HG03558 (cell line): ENCODE data around the gene SMG6.
"Not testable (repeated sequence)": the region's sequence is repeated elsewhere in the genome, so short reads cannot be mapped to it uniquely, and the experiment has no call there.

Experiments used
- ATAC-seq: cut with Tn5 transposase; IDR thresholded peaks from one replicate; pipeline ENCODE4 v1.9.1; 2021; ENCODE audit warnings: moderate number of reproducible peaks; ENCODE audit not compliant: unreplicated experiment; ENCODE audit errors: extremely low read depth

Gene SMG6

GRCh38 chr17:2157081-2157480 lies 146.5 kb downstream of the SMG6 start:
- no peak for ATAC-seq

- no peak for ATAC-seq
These were observed 146.9 kb downstream of the SMG6 start for GRCh38 chr17:2156666-2157065.

DNA sequence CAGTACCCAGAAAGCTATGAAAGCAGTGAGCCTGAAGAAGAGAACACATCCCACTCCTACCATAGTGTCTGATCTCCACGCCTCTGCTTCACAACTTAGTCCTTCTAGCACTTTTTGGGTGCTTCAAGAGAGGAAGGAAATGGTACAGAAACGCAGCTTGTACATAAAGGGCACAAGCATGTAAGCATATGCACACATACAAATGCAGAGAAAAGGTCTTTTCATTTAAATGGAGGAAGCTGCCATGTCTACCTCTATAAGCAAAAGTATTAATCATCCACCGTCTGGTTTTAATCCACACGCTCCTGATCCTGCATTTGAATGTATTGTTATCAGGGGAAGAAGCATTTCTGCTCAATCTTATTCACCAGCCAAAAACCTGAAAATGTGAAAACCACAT lies 148.0 kb downstream of the SMG6 start:
- no peak for ATAC-seq

DNA sequence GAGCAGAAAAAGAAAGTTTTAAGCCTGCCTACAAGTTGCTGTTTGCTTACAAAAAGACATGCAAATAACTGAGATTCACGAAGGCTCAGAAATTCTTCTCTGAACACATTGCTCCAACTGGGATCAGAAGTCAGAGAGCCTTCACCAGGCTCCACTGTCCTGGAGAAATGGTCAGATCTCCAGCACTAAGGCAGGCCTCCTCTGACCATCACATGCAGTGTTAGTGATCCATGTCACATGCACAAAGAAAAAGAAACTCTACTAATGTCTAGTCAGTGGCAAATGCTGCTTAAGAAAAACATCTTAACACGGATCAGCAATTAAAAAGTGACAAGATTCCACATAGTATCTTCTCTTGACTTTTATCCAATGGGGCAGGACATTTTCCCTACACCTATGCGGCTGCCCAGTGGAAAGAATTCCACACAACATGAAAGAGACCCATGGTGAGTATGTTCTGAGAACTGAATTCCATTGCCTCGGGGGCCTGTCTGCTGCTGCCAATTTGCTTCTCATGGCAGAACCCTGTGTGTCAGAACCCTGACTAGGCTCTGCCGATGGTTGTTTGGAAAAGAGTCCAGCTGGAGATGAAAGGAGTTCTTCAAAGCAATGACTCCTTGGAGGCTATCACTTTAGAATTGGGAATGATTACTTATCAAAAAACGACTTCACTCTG lies 152.1 kb downstream of the SMG6 start:
- no peak for ATAC-seq

DNA sequence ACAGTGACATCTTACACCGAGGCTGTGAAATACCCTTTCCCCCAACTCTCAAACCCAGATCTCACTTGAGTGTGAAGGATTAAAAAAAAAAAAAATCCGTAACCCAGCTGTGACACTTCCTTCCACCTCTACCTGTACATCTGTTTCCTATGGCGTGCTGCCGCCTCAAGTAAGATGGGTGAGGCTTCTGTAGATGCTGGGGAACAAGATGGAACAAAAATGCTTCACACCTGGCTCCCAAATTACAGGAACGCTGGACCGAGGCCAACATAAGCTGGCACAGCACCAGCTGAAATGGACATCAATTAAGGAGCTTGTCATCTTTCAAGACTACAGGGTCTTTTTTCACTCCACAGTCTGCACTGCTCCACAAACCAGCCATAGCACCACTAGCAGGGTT lies 152.8 kb downstream of the SMG6 start:
- no peak for ATAC-seq

GRCh38 chr17:2149934-2150333 lies 153.7 kb downstream of the SMG6 start:
- no peak for ATAC-seq

DNA sequence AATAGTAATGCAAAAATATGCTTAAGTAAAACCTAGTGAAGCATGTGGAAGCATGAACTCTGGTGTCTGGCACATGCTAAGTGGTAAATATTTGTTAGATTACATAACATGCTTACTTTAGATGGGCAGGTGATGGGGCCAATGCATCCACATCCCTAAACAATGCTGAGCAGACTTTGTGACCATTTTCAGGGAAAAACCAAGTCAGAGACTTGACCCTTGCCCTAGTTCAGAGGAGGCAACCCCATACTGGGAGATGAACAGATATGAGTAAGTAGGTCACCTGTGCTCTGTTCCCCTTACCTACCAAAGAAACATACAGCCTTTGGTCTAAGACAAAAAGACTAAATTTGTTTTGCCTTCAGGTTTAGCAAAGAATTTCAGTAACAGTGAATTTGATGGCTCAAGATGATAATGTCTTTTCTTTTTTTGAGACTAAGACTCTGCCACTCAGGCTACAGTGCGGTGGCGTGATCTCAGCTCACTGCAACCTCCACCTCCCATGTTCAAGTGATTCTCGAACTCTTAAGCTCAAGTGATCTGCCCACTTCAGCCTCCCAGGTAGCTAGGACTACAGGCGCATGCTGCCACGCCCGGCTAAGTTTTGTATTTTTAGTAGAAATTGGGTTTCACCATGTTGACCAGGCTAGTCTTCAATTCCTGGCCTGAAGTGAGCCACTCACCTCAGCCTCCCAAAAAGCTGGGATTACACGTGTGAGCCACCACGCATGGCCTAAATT lies 157.3 kb downstream of the SMG6 start:
- ATAC-seq, result no peak

- no peak for ATAC-seq
These were observed 158.9 kb downstream of the SMG6 start for GRCh38 chr17:2144701-2145100.

DNA sequence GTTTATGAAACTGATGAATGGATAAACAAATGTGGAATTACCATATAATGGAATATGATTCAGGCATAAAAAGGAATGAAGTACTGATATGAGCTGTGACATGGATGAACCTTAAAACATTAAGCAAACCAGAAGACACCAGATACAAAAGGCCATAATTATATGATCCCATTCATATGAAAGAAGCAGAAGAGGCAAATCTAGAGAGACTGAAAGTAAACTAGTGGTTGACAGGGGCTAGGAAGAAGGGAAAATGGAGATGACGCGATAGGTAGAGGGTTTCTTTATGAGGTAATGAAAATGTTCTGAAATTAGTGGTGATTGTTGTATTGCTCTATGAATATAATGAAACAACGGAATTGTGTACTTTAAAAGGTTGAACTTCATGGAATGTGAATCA lies 160.3 kb downstream of the SMG6 start:
- ATAC-seq, result no peak

DNA sequence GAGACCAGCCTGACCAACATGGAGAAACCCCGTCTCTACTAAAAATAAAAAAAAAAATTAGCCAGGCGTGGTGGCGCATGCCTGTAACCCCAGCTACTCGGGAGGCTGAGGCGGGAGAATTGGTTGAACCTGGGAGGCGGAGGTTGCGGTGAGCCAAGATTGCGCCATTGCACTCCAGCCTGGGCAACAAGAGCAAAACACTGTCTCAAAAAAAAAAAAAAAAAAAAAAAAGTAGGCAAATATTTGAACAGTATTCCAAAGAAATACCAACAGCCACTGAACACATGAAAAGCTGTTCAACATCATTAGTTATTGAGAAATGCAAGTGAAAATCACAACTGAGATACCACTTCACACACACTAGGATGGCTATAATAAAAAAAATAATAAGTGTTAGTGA lies 160.9 kb downstream of the SMG6 start:
- not testable (repeated sequence) for ATAC-seq

DNA sequence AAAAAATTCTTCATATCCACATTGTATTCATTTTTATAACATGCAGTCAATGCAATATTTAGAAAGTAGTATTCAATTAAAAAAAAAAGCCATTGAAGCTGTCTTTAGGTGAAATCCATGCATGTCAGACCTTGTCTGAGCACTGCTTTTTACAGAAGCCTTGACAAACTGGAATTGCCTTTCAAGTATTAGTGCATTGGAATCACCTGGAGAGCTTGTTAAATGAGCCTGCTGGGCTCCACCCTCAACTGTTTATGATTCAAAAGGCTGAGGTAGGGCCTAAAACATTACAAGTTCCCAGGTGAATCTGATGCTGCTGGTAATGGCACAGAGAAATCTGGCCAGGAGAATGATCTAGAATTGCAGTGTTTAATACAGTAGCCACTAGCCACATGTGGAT lies 162.9 kb downstream of the SMG6 start:
- ATAC-seq, result no peak

DNA sequence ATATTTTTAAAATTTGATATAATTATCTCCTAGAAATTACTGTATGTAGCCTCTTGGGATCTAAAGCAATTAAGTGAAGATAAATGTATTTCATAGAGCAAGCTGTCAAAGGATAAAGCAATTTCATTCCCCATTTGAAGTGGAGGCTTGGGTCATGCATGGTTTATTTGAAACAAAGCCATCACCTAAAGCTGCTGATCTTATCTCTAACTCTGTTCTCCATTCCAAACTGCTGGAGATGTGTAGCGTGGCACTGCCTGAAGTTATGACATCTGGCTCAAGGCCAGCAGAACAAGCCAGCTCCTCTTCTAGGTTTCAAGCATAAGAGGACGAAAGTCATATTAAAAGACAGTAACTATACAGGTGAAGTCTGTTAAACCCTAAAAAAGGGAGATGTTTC lies 164.8 kb downstream of the SMG6 start:
- no peak for ATAC-seq

GRCh38 chr17:2138318-2138717 lies 165.3 kb downstream of the SMG6 start:
- ATAC-seq, result no peak

- ATAC-seq, result no peak
These were observed 166.1 kb downstream of the SMG6 start for GRCh38 chr17:2137342-2138098.

DNA sequence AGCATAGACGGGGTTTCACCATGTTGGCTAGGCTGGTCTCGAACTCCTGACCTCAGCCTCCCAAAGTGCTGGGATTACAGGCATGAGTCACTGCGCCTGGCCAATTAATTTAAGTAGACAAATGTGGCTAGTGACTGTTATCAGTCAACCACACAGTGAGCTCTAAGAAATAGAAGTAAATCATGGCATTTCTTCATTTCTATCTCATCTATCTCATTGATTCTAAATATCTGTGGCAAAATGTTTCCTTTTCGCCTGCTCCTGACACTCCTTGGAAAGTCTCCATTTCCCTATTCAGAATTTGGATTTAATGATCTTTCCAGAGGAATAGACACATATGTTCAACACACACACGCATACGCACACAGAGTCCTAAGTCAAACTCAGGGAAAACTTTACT lies 167.3 kb downstream of the SMG6 start:
- ATAC-seq, result no peak

DNA sequence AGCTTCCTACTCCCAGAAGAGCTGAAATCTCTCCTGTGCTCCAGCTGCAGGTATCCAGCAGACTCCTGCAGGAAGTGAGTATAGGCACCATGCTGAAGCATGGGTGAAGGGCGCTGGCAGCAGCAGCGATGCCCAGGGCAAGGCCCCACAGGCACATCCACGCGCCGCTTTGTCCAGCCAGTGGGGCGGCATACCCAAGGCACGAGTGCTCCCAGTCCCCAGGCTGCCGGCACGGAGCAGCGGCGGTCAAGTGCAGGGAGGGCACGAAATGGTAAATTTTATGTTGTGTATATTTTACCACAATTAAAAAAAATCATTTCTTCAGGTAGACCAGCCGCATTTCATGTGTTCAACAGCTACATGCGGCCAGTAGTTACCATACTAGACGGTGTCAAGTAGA lies 175.6 kb downstream of the SMG6 start:
- no peak for ATAC-seq

DNA sequence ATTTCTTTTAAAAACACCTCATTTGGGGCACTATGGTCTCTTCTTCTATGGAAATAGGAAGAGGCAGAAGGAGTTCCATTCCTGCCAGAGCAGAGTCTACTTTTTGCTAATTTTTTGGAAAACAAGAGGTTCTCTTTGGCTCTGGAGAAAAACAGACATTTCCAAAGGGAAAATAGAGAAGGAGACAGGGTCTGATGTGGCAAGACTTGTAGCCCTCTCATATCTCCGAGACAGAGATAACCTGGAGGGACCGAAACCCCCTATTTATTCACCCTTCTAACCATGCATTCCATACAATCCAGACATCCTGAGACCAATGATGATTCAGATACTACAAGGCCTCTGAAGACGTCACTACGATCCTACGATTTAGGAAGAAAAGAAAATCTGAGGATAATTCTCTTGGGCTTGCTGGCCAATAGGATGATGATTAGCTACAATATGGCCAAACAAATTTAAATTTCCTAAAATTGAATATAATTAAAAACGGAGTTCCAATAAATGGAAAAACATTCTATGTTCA lies 178.5 kb downstream of the SMG6 start:
- ATAC-seq, result no peak

DNA sequence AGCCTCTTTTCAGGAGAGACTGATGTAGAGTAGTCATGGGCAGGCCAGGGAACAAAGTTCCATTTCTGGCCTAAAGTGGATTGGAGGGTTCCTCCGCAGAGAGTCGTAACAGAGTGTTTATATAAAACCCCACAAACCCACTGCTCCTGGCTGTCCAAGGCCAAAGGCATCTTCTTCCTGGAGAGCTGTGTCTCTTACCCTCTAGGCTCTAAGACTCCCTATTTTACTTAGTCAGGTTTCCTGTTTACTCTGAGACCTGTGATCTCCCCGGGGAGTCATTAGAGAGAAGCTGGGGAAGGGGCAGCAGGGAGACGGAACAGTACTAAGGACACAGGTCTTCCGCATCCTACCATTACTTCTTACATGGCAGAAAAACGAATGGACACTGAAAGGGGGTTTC lies 179.2 kb downstream of the SMG6 start:
- ATAC-seq, result no peak

DNA sequence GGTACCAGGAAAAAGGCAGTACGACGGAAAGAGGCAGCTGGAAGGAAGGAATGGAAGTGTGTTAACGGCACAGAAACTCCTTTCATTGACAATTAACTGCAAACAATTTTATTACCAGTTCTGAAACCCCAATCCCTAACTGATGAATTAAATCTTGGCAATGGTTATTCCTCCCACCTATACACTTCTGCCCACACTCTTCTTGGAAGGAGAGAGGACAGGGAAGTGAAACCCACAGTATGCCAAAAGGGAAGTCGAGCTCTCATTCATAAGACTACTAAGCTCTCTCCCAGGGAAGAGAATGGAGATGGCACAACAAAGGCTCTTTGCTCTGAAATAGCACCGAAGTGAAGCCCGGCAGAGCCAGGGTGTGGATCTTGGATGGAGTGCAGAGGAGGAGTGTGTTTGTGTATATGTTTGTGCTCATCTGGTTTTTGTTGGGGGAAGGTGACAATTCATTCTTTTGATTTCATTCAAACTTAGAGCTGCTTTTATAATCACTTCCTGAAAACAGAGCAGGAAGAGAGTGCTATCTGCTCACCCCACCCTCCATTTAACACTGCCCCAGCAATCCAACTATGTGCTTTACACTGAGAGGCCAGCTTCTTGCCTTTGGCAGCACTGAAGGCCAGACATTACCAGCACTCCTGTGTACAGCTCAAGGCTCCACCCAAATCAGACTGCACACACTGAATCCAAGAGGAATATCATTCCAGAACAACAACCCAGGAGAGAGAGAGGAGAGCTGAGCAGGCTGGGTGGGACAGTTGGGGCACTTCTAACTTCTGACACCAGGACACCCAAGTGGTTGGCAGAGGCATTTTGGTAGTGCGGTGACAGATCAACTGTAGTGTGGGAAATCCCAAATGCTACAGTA lies 180.0 kb downstream of the SMG6 start:
- ATAC-seq, result no peak

- ATAC-seq, result no peak
These were observed 180.8 kb downstream of the SMG6 start for GRCh38 chr17:2122641-2123302.
